Amygdala (tissue), 56 donors: ENCODE data around the gene PLA2G2F.
A peak's percentile ranks its signal among the peaks of the same experiment; 100 is the strongest.
"Not testable (repeated sequence)": the region's sequence is repeated elsewhere in the genome, so short reads cannot be mapped to it uniquely, and the experiment has no call there.

Experiments
- DNase-seq, 56 donors: peaks; one replicate each; lab custom pipeline; 2025; lab: John Stamatoyannopoulos, UW

The PLA2G2F gene

GRCh38 chr1:20112279-20113000 lies 26.7 kb upstream of the PLA2G2F start:
- no peak for DNase-seq

- DNase-seq = no peak
Measured at GRCh38 chr1:20114021-20114648, 25.0 kb upstream of the PLA2G2F start.

- DNase-seq = no peak
Measured at GRCh38 chr1:20115479-20115878, 23.6 kb upstream of the PLA2G2F start.

GRCh38 chr1:20115916-20116315 lies 23.2 kb upstream of the PLA2G2F start:
- no peak for DNase-seq

- no peak for DNase-seq
Measured at GRCh38 chr1:20117236-20117635, 21.9 kb upstream of the PLA2G2F start.

- DNase-seq = no peak
Measured at GRCh38 chr1:20119347-20119746, 19.8 kb upstream of the PLA2G2F start, which contains the start of gene PLA2G2D. Gene PLA2G2D (minus strand): TSS chr1:20119536. CDS start chr1:20119498, 38 bp downstream.

- no peak for DNase-seq
Measured at GRCh38 chr1:20120796-20121195, 18.3 kb upstream of the PLA2G2F start.

- no peak for DNase-seq
Measured at GRCh38 chr1:20123722-20124455, 15.2 kb upstream of the PLA2G2F start.

- peak in 7 of 56 donors; percentile 8 to 29 (median 15) for DNase-seq
Measured at GRCh38 chr1:20124456-20125057, 14.6 kb upstream of the PLA2G2F start.

GRCh38 chr1:20125100-20125499 lies 14.0 kb upstream of the PLA2G2F start:
- no peak for DNase-seq

GRCh38 chr1:20126041-20126805 lies 12.9 kb upstream of the PLA2G2F start:
- no peak for DNase-seq

GRCh38 chr1:20126806-20127440 lies 12.2 kb upstream of the PLA2G2F start:
- no peak for DNase-seq

- DNase-seq = not testable (repeated sequence)
Measured at GRCh38 chr1:20130518-20130917, 8.6 kb upstream of the PLA2G2F start.

- no peak for DNase-seq
Measured at GRCh38 chr1:20134995-20135394, 4.1 kb upstream of the PLA2G2F start.

- no peak for DNase-seq
Measured at GRCh38 chr1:20136249-20136648, 2.9 kb upstream of the PLA2G2F start.

GRCh38 chr1:20137055-20137454 lies 2.1 kb upstream of the PLA2G2F start:
- no peak for DNase-seq

GRCh38 chr1:20137604-20138003 lies 1.5 kb upstream of the PLA2G2F start:
- no peak for DNase-seq

GRCh38 chr1:20138346-20138745 lies 777 bp upstream of the PLA2G2F start:
- no peak for DNase-seq

GRCh38 chr1:20139776-20140612 lies 871 bp downstream of the PLA2G2F start:
- no peak for DNase-seq
